Breast epithelium (tissue), 3 donors: ENCODE measurements around the gene PKMYT1.

ENCODE experiments used
- CTCF ChIP-seq, 3 donors: fragments of 450-650 bp; IDR thresholded peaks; one replicate each; pipeline ENCODE4 v1.5.1; 2016 to 2017; ENCODE audit warnings: antibody characterized with exemption in 3 of 3, mild to moderate bottlenecking in 3 of 3, moderate library complexity in 3 of 3
- POLR2AphosphoS5 ChIP-seq, 3 donors: sonication (generic); formaldehyde crosslinking; IDR thresholded peaks; one replicate each; pipeline ENCODE4 v1.6.1; 2017; ENCODE audit warnings: antibody characterized with exemption in 3 of 3

- TF ChIP-seq CTCF (IDR thresholded peaks at IDR 0.05), result no peak
- TF ChIP-seq POLR2AphosphoS5 (IDR thresholded peaks at IDR 0.05), result no peak
These were observed 9.7 kb downstream of the PKMYT1 start for GRCh38 chr16:2970563-2970962.
